SK-MEL-5 (cell line): ENCODE results near the gene OR4N2. TPM values are rescaled to one million over a fixed set of nuclear protein-coding genes. Genes with fewer than 3 reads are reported as not detected.
"Not testable (repeated sequence)": the region's sequence is repeated elsewhere in the genome, so short reads cannot be mapped to it uniquely, and the experiment has no call there.

ENCODE experiments used
- DNase-seq: peaks from one replicate; pipeline ENCODE4 v3.0.0-alpha.2; 2016; ENCODE audit warnings: low read depth, low spot score
- in situ Hi-C: cut with HindIII; loops from 2 replicates; pipeline ENCODE4 v1.10.0; 2016; ENCODE audit warnings: low sequenced_read_pairs, high pct_unique_total_duplicates, low pct_unique_long_range_greater_than_20kb
- total RNA-seq: library from RNA; depleted of rRNA; stranded (reverse); fragments of >200 nt; shearing (Covaris generic); gene quantifications from 2 replicates; pipeline ENCODE4 v1.2.3, GENCODE V29; 2014; rRNA removed

Gene OR4N2
- total RNA-seq, 1 experiment from 2014 or later: not detected

DNA sequence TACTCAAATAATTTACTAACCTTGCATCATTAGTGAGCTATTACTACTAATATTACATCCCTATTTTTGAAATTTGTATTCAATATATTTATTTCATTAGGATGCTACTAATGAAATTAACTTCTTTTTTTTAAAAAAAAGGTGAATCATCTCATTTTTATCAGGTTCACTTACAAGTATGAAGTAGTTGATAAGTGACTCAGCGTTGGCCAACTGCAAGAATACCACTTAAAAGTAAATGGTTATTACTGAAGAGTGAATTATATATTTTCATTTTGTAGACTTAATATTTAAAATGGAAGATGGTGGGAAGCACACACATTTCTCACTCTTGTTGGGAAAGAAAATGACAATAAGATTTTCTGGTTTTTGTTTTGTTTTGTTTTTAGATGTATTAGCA lies 19.6 kb downstream of the OR4N2 start:
- in situ Hi-C loops: no loop called here
- no peak for DNase-seq

DNA sequence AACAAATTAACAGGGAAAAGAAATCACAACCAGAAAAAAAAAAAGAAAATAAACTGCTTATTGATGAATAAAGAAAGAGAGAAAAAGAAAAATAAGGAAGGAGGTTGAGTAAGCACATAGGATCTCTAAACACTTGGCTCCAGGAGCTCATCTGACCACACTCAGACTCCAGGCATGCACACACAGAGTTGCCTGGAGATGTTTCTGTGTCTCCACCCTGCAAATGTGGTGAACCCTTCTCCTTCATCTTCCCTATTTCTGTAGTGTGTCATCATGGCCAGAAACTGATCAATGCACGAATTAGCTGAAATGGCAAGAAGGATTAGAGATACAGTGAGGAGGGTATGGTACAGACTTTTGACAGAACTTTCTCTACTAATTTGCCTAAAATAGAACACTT lies 20.2 kb downstream of the OR4N2 start:
- in situ Hi-C loops: no loop called here
- no peak for DNase-seq

GRCh38 chr14:19827626-19828244 lies 24.2 kb downstream of the OR4N2 start:
- peak; percentile 28 for DNase-seq
- in situ Hi-C loops: not testable (repeated sequence)

DNA sequence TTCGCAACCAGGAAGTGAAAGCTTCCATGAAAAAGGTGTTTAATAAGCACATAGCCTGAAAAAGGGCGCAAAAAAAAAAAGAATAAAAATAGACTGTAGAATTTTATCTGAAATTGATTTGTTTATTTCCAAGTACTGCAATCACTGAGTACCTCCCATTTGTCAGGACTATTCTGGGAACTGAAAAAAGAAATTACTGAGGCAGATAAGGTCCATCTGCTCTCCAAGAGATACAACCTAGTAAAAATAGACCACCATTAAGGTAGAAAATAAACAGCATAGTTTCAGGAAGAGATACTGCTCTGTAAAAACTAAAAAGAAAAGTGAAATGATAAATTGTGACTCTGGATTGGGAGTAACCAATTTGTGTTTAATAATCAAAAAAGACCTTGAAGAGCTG lies 24.7 kb downstream of the OR4N2 start:
- in situ Hi-C loops: no loop called here
- DNase-seq: no peak

- DNase-seq, in situ Hi-C loops: not testable (repeated sequence)
These were observed 30.8 kb downstream of the OR4N2 start for GRCh38 chr14:19834203-19834848.

- in situ Hi-C loops: no loop called here
- no peak for DNase-seq
These were observed 34.9 kb downstream of the OR4N2 start for GRCh38 chr14:19838433-19838832.

DNA sequence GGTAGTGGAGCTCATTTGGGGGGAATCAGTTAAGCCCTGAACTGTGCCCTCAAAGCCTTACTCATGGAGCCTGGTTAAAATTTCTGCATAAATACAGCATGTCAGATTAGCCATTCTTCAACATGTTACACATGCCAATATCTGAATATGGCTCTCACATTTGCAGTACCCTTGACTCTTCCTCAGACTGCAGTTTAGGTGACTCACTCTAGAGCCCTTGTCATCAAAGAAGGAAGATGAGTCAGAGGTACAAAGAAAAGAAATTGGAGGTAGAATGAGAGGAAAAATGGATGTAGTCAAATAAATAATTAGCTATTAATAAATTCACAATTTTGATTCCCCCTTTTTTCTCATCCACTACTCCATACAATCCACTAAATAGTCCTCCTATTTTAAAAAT lies 47.8 kb downstream of the OR4N2 start:
- no peak for DNase-seq
- in situ Hi-C loops: no loop called here

GRCh38 chr14:19866061-19866669 lies 62.6 kb downstream of the OR4N2 start:
- in situ Hi-C loops, DNase-seq: not testable (repeated sequence)

- in situ Hi-C loops: no loop called here
- no peak for DNase-seq
These were observed 69.6 kb downstream of the OR4N2 start for GRCh38 chr14:19873178-19873577.

- in situ Hi-C loops: no loop called here
- no peak for DNase-seq
These were observed 71.3 kb downstream of the OR4N2 start, which contains the start of gene OR4K2 for GRCh38 chr14:19874842-19875241. Gene OR4K2, plus strand, starts transcription at chr14:19875142. Its CDS starts 1,126 bp downstream, at chr14:19876268.

DNA sequence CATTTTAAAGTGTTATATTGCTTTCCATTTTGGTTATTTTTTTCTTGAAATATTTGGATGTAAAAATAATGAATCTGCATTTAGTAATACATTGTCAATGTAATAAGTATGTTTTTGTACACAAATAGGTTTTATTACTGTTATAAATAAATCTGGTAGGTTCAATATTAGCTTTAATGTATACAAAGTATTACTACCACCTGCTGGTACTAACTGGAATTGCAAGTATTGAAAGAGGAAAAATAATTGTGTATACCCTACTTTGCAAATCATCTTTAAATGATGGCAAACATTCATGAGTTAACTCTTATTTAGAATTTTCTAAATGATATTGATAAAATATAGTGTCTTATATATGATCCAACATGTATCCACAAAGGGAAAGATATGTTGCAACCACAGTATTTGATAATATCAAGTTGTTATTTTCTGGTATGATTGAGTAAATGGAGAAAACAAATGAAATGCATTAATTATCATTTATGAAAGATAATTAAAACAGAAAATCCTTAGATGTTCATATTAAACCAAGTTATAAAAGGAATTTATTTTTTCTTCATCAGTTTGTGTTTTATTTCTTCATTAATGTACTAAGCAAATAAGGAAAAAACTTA lies 74.6 kb downstream of the OR4N2 start:
- in situ Hi-C loops: no loop called here
- peak; percentile 63 for DNase-seq

Other genes starting within 250 kb of the OR4N2 start
- not detected in 2 replicates for gene OR11H2, start 89.9 kb upstream of the OR4N2 start, total RNA-seq
- gene OR4Q3, start 60.2 kb upstream of the OR4N2 start, total RNA-seq: not detected in 2 replicates
- 0.03 TPM in 1 of 2 replicates, not detected in the other for gene OR4M1, start 30.3 kb upstream of the OR4N2 start, total RNA-seq
- not detected in 2 replicates for gene OR4K2, start 71.4 kb downstream of the OR4N2 start, total RNA-seq
- not detected in 2 replicates for gene OR4K5, start 116.8 kb downstream of the OR4N2 start, total RNA-seq
- not detected in 2 replicates for gene OR4K1, start 127.1 kb downstream of the OR4N2 start, total RNA-seq
- gene OR4K15, start 171.8 kb downstream of the OR4N2 start, total RNA-seq: not detected in 2 replicates
- not detected in 2 replicates for gene OR4Q2, start 198.4 kb downstream of the OR4N2 start, total RNA-seq
- gene OR4K14, start 215.5 kb downstream of the OR4N2 start, total RNA-seq: not detected in 2 replicates
- gene OR4K13, start 232.3 kb downstream of the OR4N2 start, total RNA-seq: not detected in 2 replicates